ENCODE data around the gene CYP17A1.
"Not testable (repeated sequence)": the region's sequence is repeated elsewhere in the genome, so short reads cannot be mapped to it uniquely, and the experiment has no call there.

CYP17A1 gene

GRCh38 chr10:102822222-102822621 is 15.0 kb downstream of the CYP17A1 start:
- H3K4ac ChIP-seq (ENCODE audit: low read depth in 1 of 2, low read length in 2 of 2), result peak overlapping the region in 1 of 2 experiments; percentile 19
- no peaks in the 10 kb centered on the region for H3K4me1 ChIP-seq (ENCODE audit: control insufficient read depth, insufficient read depth, low read depth, low read length)
- no peak overlapping the region for H3K4me3 ChIP-seq (ENCODE audit: insufficient read depth in 1 of 2, low read depth in 1 of 2, low read length in 2 of 2)
- H3K4me2 ChIP-seq (ENCODE audit: low read length, poor library complexity, severe bottlenecking), result no peak overlapping the region
- H4K8ac ChIP-seq (ENCODE audit: low read length), result no peak overlapping the region
- H3K18ac ChIP-seq (ENCODE audit: low read depth in 1 of 2, low read length in 2 of 2), result no peak overlapping the region
- no peak overlapping the region for H3K14ac ChIP-seq (ENCODE audit: low read length in 2 of 2)
- no peak overlapping the region for H2BK12ac ChIP-seq (ENCODE audit: low read length in 2 of 2)
- H2AFZ ChIP-seq (ENCODE audit: low read depth, low read length), result no peak overlapping the region
- no peak overlapping the region for H3K27ac ChIP-seq (ENCODE audit: low read length, poor library complexity, severe bottlenecking)
- H3K36me3 ChIP-seq (ENCODE audit: control insufficient read depth in 1 of 2, insufficient read depth in 2 of 2, low read depth in 1 of 2, low read length in 2 of 2), result no peaks in the 10 kb centered on the region
- peaks cover 0 to 5% of the 10 kb centered on the region in 2 experiments for H3K27me3 ChIP-seq (ENCODE audit: control insufficient read depth in 1 of 2, insufficient read depth in 1 of 2, low read length in 2 of 2)
- H2BK120ac ChIP-seq (ENCODE audit: low read depth, low read length), result no peak overlapping the region
- no peak overlapping the region for H3K23ac ChIP-seq (ENCODE audit: low read length in 2 of 2)
- no peak overlapping the region for H4K91ac ChIP-seq (ENCODE audit: low read length)
- H3K9me3 ChIP-seq (ENCODE audit: control insufficient read depth, low read length), result no peaks in the 10 kb centered on the region
- no peak overlapping the region for H2BK15ac ChIP-seq (ENCODE audit: low read depth, poor library complexity, severe bottlenecking)
- no peak overlapping the region for H2AK5ac ChIP-seq (ENCODE audit: low read length, severe bottlenecking)
- H3K79me1 ChIP-seq (replicated peaks; ENCODE audit: low read length, poor library complexity, severe bottlenecking), result peaks cover 2% of the 10 kb centered on the region
- H2BK5ac ChIP-seq (ENCODE audit: low read depth, low read length, poor library complexity, severe bottlenecking), result no peak overlapping the region
- WGBS, result 88% methylated on average over 12 of the region's 12 CpGs
- no peak for DNase-seq
- no peak overlapping the region for H3K9ac ChIP-seq (ENCODE audit: low read length)

DNA sequence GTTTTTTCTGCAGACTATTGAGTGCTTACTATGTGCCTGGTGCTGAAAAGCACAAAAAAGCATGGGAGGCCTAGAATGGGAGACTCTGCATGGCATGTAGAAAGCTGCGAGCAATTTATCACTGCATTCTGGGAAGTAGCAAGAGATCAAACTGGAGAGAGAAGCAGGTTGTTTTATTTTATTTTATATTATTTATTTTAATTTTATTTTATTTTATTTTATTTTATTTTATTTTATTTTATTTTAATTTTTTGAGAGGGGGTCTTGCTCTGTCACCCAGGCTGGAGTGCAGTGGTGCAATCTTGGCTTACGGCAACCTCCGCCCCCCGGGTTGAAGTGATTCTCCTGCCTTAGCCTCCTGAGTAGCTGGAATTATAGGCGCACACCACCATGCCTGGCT is 17.2 kb downstream of the CYP17A1 start:
- not testable (repeated sequence) for H2AK5ac ChIP-seq (ENCODE audit: low read length, severe bottlenecking); H4K8ac ChIP-seq (ENCODE audit: low read length); H3K4ac ChIP-seq (ENCODE audit: low read depth in 1 of 2, low read length in 2 of 2); H3K27me3 ChIP-seq (ENCODE audit: control insufficient read depth in 1 of 2, insufficient read depth in 1 of 2, low read length in 2 of 2); H3K79me1 ChIP-seq (replicated peaks; ENCODE audit: low read length, poor library complexity, severe bottlenecking); H2BK120ac ChIP-seq (ENCODE audit: low read depth, low read length); H3K9me3 ChIP-seq (ENCODE audit: control insufficient read depth, low read length); H3K36me3 ChIP-seq (ENCODE audit: control insufficient read depth in 1 of 2, insufficient read depth in 2 of 2, low read depth in 1 of 2, low read length in 2 of 2); H4K91ac ChIP-seq (ENCODE audit: low read length); H3K4me2 ChIP-seq (ENCODE audit: low read length, poor library complexity, severe bottlenecking); H3K27ac ChIP-seq (ENCODE audit: low read length, poor library complexity, severe bottlenecking); H3K4me3 ChIP-seq (ENCODE audit: insufficient read depth in 1 of 2, low read depth in 1 of 2, low read length in 2 of 2); H2BK12ac ChIP-seq (ENCODE audit: low read length in 2 of 2); H2BK15ac ChIP-seq (ENCODE audit: low read depth, poor library complexity, severe bottlenecking); H2BK5ac ChIP-seq (ENCODE audit: low read depth, low read length, poor library complexity, severe bottlenecking); H3K9ac ChIP-seq (ENCODE audit: low read length); H2AFZ ChIP-seq (ENCODE audit: low read depth, low read length); DNase-seq; H3K23ac ChIP-seq (ENCODE audit: low read length in 2 of 2); H3K14ac ChIP-seq (ENCODE audit: low read length in 2 of 2); H3K18ac ChIP-seq (ENCODE audit: low read depth in 1 of 2, low read length in 2 of 2)
- WGBS, result 98% methylated on average over 5 of the region's 5 CpGs
- H3K4me1 ChIP-seq (ENCODE audit: control insufficient read depth, insufficient read depth, low read depth, low read length), result peaks cover 11% of the 10 kb centered on the region

GRCh38 chr10:102819054-102819453 is 18.2 kb downstream of the CYP17A1 start:
- H3K27me3 ChIP-seq (ENCODE audit: control insufficient read depth in 1 of 2, insufficient read depth in 1 of 2, low read length in 2 of 2), result no peaks in the 10 kb centered on the region
- no peak overlapping the region for H3K23ac ChIP-seq (ENCODE audit: low read length in 2 of 2)
- peaks cover 6% of the 10 kb centered on the region for H3K79me1 ChIP-seq (replicated peaks; ENCODE audit: low read length, poor library complexity, severe bottlenecking)
- peaks cover 8 to 13% of the 10 kb centered on the region in 2 experiments for H3K36me3 ChIP-seq (ENCODE audit: control insufficient read depth in 1 of 2, insufficient read depth in 2 of 2, low read depth in 1 of 2, low read length in 2 of 2)
- no peak overlapping the region for H3K4me2 ChIP-seq (ENCODE audit: low read length, poor library complexity, severe bottlenecking)
- peaks cover 19% of the 10 kb centered on the region for H3K4me1 ChIP-seq (ENCODE audit: control insufficient read depth, insufficient read depth, low read depth, low read length)
- no peak overlapping the region for H2BK15ac ChIP-seq (ENCODE audit: low read depth, poor library complexity, severe bottlenecking)
- no peak for DNase-seq
- H4K91ac ChIP-seq (ENCODE audit: low read length), result no peak overlapping the region
- H2BK120ac ChIP-seq (ENCODE audit: low read depth, low read length), result no peak overlapping the region
- H3K18ac ChIP-seq (ENCODE audit: low read depth in 1 of 2, low read length in 2 of 2), result no peak overlapping the region
- no peaks in the 10 kb centered on the region for H3K9me3 ChIP-seq (ENCODE audit: control insufficient read depth, low read length)
- H3K4me3 ChIP-seq (ENCODE audit: insufficient read depth in 1 of 2, low read depth in 1 of 2, low read length in 2 of 2), result no peak overlapping the region
- H3K14ac ChIP-seq (ENCODE audit: low read length in 2 of 2), result no peak overlapping the region
- H2AK5ac ChIP-seq (ENCODE audit: low read length, severe bottlenecking), result no peak overlapping the region
- H3K4ac ChIP-seq (ENCODE audit: low read depth in 1 of 2, low read length in 2 of 2), result no peak overlapping the region
- no peak overlapping the region for H2BK5ac ChIP-seq (ENCODE audit: low read depth, low read length, poor library complexity, severe bottlenecking)
- no peak overlapping the region for H2BK12ac ChIP-seq (ENCODE audit: low read length in 2 of 2)
- H4K8ac ChIP-seq (ENCODE audit: low read length), result no peak overlapping the region
- 92% methylated on average over 6 of the region's 6 CpGs for WGBS
- H3K9ac ChIP-seq (ENCODE audit: low read length), result no peak overlapping the region
- no peak overlapping the region for H2AFZ ChIP-seq (ENCODE audit: low read depth, low read length)
- no peak overlapping the region for H3K27ac ChIP-seq (ENCODE audit: low read length, poor library complexity, severe bottlenecking)

DNA sequence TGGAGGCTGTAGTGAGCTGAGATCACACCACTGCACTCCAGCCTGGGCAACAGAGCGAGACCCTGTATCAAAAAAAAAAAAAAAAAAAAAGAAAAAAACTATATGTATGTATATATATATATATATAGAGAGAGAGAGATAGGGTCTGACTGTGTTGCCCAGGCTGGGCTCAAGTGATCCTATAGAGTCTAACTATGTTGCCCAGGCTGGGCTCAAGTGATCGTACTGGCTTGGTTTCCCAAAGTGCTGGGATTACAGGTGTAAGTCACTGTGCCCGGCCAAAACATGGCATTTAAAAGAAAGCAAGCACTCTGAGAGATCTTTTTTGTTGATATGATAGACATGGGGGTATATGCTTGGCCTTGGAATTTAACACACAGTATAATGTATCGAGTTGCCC is 20.0 kb downstream of the CYP17A1 start:
- Histone ChIP-seq H2AFZ (ENCODE audit: low read depth, low read length) (no peak overlapping the region), H2BK12ac (ENCODE audit: low read length in 2 of 2) (no peak overlapping the region), H2BK5ac (ENCODE audit: low read depth, low read length, poor library complexity, severe bottlenecking) (no peak overlapping the region), H3K18ac (ENCODE audit: low read depth in 1 of 2, low read length in 2 of 2) (no peak overlapping the region), H3K36me3 (ENCODE audit: control insufficient read depth in 1 of 2, insufficient read depth in 2 of 2, low read depth in 1 of 2, low read length in 2 of 2) (peaks cover 26 to 32% of the 10 kb centered on the region in 2 experiments), H3K27ac (ENCODE audit: low read length, poor library complexity, severe bottlenecking) (no peak overlapping the region), H2BK120ac (ENCODE audit: low read depth, low read length) (no peak overlapping the region), H3K14ac (ENCODE audit: low read length in 2 of 2) (no peak overlapping the region), H3K9me3 (ENCODE audit: control insufficient read depth, low read length) (no peaks in the 10 kb centered on the region), H3K23ac (ENCODE audit: low read length in 2 of 2) (no peak overlapping the region), H2AK5ac (ENCODE audit: low read length, severe bottlenecking) (no peak overlapping the region), H3K4ac (ENCODE audit: low read depth in 1 of 2, low read length in 2 of 2) (no peak overlapping the region), H2BK15ac (ENCODE audit: low read depth, poor library complexity, severe bottlenecking) (no peak overlapping the region), H4K8ac (ENCODE audit: low read length) (no peak overlapping the region), H3K4me3 (ENCODE audit: insufficient read depth in 1 of 2, low read depth in 1 of 2, low read length in 2 of 2) (no peak overlapping the region), H4K91ac (ENCODE audit: low read length) (no peak overlapping the region), H3K79me1 (replicated peaks; ENCODE audit: low read length, poor library complexity, severe bottlenecking) (peaks cover 16% of the 10 kb centered on the region), H3K4me1 (ENCODE audit: control insufficient read depth, insufficient read depth, low read depth, low read length) (peaks cover 24% of the 10 kb centered on the region), H3K27me3 (ENCODE audit: control insufficient read depth in 1 of 2, insufficient read depth in 1 of 2, low read length in 2 of 2) (no peaks in the 10 kb centered on the region), H3K9ac (ENCODE audit: low read length) (no peak overlapping the region), H3K4me2 (ENCODE audit: low read length, poor library complexity, severe bottlenecking) (no peak overlapping the region)
- no peak for DNase-seq
- 98% methylated on average over 3 of the region's 4 CpGs for WGBS
